Nephron (organoid): ENCODE results near the gene GLI2.

Source experiments
- H3K27ac Mint-ChIP-seq, 3 experiments: 2 replicates each; pipeline ENCODE4 v1.8.0; 2020; ENCODE audit warnings: mixed read lengths in 3 of 3, mild to moderate bottlenecking in 2 of 3, moderate library complexity in 1 of 3
- H3K27me3 Mint-ChIP-seq: 2 replicates; pipeline ENCODE4 v1.8.0; 2021; ENCODE audit warnings: low read depth, mild to moderate bottlenecking, moderate library complexity, mixed read lengths
- H3K36me3 Mint-ChIP-seq: 2 replicates; pipeline ENCODE4 v1.8.0; 2020; ENCODE audit warnings: low read depth, mixed read lengths
- H3K4me1 Mint-ChIP-seq: 2 replicates; pipeline ENCODE4 v1.8.0; 2020; ENCODE audit warnings: mixed read lengths
- H3K4me3 Mint-ChIP-seq, 3 experiments: 2 replicates each; pipeline ENCODE4 v1.8.0; 2020; ENCODE audit warnings: mild to moderate bottlenecking in 3 of 3, mixed read lengths in 3 of 3, moderate library complexity in 2 of 3
- H3K9me3 Mint-ChIP-seq: 2 replicates; pipeline ENCODE4 v1.8.0; 2020; ENCODE audit warnings: mixed read lengths
- TF ChIP-seq, protein P1 (sequence below), 3 experiments: fragments of 200-600 bp; sonication (generic); IDR thresholded peaks; one replicate each; pipeline ENCODE4 v1.5.0; 2021; ENCODE audit warnings: antibody characterized with exemption in 3 of 3; ENCODE audit not compliant: unreplicated experiment in 3 of 3

GLI2 gene

GRCh38 chr2:120740375-120740764 lies 4.7 kb downstream of the GLI2 start:
- Mint-ChIP-seq H3K4me3 (peak overlapping the region; percentile 83 to 88 (median 87)), H3K36me3 (no peaks in the 10 kb centered on the region), H3K27me3 (peaks cover 18% of the 10 kb centered on the region), H3K4me1 (peaks cover 67% of the 10 kb centered on the region), H3K27ac (peak overlapping the region; percentile 90 to 97 (median 92)), H3K9me3 (no peaks in the 10 kb centered on the region)
- TF ChIP-seq, protein P1, sequence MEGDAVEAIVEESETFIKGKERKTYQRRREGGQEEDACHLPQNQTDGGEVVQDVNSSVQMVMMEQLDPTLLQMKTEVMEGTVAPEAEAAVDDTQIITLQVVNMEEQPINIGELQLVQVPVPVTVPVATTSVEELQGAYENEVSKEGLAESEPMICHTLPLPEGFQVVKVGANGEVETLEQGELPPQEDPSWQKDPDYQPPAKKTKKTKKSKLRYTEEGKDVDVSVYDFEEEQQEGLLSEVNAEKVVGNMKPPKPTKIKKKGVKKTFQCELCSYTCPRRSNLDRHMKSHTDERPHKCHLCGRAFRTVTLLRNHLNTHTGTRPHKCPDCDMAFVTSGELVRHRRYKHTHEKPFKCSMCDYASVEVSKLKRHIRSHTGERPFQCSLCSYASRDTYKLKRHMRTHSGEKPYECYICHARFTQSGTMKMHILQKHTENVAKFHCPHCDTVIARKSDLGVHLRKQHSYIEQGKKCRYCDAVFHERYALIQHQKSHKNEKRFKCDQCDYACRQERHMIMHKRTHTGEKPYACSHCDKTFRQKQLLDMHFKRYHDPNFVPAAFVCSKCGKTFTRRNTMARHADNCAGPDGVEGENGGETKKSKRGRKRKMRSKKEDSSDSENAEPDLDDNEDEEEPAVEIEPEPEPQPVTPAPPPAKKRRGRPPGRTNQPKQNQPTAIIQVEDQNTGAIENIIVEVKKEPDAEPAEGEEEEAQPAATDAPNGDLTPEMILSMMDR (IDR thresholded peaks at IDR 0.05; ENCODE audit: unreplicated experiment in 3 of 3), result no peak

GRCh38 chr2:120740765-120741524 lies 5.3 kb downstream of the GLI2 start:
- peak overlapping the region; percentile 92 to 97 (median 97) for H3K27ac Mint-ChIP-seq
- H3K27me3 Mint-ChIP-seq, result peaks cover 18% of the 10 kb centered on the region
- H3K4me1 Mint-ChIP-seq, result peaks cover 69% of the 10 kb centered on the region
- H3K4me3 Mint-ChIP-seq, result peak overlapping the region; percentile 83 to 88 (median 87)
- H3K9me3 Mint-ChIP-seq, result no peaks in the 10 kb centered on the region
- H3K36me3 Mint-ChIP-seq, result no peaks in the 10 kb centered on the region
- TF ChIP-seq, protein P1 (IDR thresholded peaks at IDR 0.05; ENCODE audit: unreplicated experiment in 3 of 3), result no peak

GRCh38 chr2:120741571-120742561 lies 6.2 kb downstream of the GLI2 start:
- H3K36me3 Mint-ChIP-seq, result no peaks in the 10 kb centered on the region

GRCh38 chr2:120743657-120744056 lies 8.0 kb downstream of the GLI2 start:
- Mint-ChIP-seq H3K4me1 (peaks cover 73% of the 10 kb centered on the region), H3K4me3 (no peak overlapping the region), H3K27me3 (peaks cover 16% of the 10 kb centered on the region), H3K27ac (no peak overlapping the region), H3K9me3 (no peaks in the 10 kb centered on the region), H3K36me3 (no peaks in the 10 kb centered on the region)
- TF ChIP-seq, protein P1 (IDR thresholded peaks at IDR 0.05; ENCODE audit: unreplicated experiment in 3 of 3), result no peak

More at GRCh38 chr2:120741571-120742561, 6.2 kb downstream of the GLI2 start:
- TF ChIP-seq, protein P1 (IDR thresholded peaks at IDR 0.05; ENCODE audit: unreplicated experiment in 3 of 3), result no peak
- peaks cover 18% of the 10 kb centered on the region for H3K27me3 Mint-ChIP-seq
- peaks cover 76% of the 10 kb centered on the region for H3K4me1 Mint-ChIP-seq
- H3K4me3 Mint-ChIP-seq, result peak overlapping the region; percentile 87 to 88 (median 88)
- H3K9me3 Mint-ChIP-seq, result no peaks in the 10 kb centered on the region
- H3K27ac Mint-ChIP-seq, result peak overlapping the region; percentile 92 to 97 (median 97)

DNA sequence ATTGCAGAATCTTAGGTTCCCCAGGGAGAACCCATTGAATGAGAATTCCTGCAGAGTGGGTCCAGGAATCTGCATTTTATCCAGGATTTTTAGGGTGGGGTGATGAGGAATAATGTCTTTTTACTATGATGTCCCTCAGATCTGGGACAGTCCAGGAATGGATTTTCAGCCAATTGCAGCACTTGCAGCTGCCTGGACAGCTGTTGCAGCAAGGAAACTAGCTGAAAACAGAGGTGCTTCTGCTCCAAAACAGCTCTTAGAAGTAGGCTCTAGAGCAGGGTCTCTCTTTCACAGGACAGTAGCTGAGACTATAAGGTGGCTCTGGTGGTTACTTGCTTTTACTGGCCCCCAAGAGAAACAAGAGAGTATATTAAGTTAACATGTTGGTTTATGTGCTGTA lies 9.1 kb downstream of the GLI2 start:
- Mint-ChIP-seq H3K36me3 (no peaks in the 10 kb centered on the region), H3K4me1 (peaks cover 71% of the 10 kb centered on the region), H3K27ac (peak overlapping the region in 1 of 3 experiments; percentile 35), H3K9me3 (no peaks in the 10 kb centered on the region), H3K4me3 (no peak overlapping the region), H3K27me3 (peaks cover 7% of the 10 kb centered on the region)
- TF ChIP-seq, protein P1 (IDR thresholded peaks at IDR 0.05; ENCODE audit: unreplicated experiment in 3 of 3), result no peak
